A172 (cell line): ENCODE measurements around the gene ZBTB46. TPM values are rescaled to one million over a fixed set of nuclear protein-coding genes. Genes with fewer than 3 reads are reported as not detected.
A peak's percentile ranks its signal among the peaks of the same experiment; 100 is the strongest.

ENCODE experiments used
- DNase-seq: peaks from one replicate; pipeline ENCODE4 v3.0.0-alpha.2; 2015; ENCODE audit warnings: low spot score
- total RNA-seq: library from RNA; depleted of rRNA; stranded (reverse); fragments of >200 nt; shearing (Covaris generic); gene quantifications from 2 replicates; pipeline ENCODE4 v1.2.3, GENCODE V29; 2014

ZBTB46 gene
- total RNA-seq, 1 experiment from 2014 or later: 6.8 TPM

DNA sequence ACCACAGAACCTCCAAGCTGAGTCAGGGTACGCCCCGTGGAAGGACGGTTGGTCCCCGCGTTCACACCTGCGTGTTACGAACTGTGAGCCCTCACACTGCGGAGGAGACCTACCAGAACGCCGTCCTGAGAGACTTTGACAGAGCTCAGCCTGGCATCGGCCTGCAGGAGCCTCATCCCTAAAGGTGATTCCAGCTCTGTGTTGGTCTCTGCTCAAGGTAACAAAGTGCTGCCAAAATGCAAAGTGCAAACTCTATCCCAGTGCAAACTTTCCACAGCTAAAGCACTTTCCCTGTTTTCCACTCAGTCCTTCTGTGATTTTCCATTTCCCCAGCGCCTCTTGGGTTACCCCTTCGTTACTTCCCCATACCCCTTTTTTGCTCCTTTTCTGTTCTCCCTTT lies 8.6 kb upstream of the ZBTB46 start:
- DNase-seq: no peak

GRCh38 chr20:63837479-63837878 lies 6.4 kb upstream of the ZBTB46 start:
- no peak for DNase-seq

GRCh38 chr20:63836458-63837344 lies 5.6 kb upstream of the ZBTB46 start:
- DNase-seq: no peak

GRCh38 chr20:63835021-63835858 lies 4.2 kb upstream of the ZBTB46 start:
- peak; percentile 100 for DNase-seq

GRCh38 chr20:63834491-63834880 lies 3.4 kb upstream of the ZBTB46 start:
- no peak for DNase-seq

DNA sequence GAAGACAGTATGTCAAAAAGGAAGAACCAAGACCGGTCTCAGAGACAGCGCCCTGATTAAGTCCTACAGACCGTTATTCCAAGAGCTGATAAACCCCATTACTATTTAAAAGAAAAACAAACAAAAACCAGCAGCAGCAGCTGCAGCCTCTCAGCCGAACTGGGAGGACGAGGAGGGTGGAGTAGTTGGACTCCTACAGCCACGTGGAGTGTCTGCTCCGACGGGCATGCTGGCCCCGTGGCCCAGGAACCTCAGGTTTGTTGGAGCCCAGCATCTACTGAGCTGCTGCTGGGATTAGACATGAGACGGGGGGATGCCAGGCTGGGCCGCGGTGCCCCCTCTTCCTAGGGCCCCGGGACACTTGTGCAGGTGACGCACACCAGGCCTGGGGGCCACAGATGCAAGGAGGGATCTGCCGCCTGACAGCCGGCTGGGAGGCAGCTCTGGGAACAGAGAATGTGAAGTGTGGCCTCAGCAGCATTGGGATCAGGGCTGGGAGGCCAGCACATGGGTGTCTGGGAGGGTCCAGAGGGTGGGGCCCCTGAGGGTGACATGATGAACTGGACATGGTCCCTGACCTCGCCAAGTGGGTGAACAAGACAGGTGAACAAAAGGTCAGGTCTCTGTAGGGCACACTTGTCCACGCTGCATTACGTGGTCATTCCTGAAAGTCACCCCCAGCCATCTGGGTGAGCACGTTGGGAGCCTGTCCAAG lies 2.9 kb upstream of the ZBTB46 start:
- no peak for DNase-seq

DNA sequence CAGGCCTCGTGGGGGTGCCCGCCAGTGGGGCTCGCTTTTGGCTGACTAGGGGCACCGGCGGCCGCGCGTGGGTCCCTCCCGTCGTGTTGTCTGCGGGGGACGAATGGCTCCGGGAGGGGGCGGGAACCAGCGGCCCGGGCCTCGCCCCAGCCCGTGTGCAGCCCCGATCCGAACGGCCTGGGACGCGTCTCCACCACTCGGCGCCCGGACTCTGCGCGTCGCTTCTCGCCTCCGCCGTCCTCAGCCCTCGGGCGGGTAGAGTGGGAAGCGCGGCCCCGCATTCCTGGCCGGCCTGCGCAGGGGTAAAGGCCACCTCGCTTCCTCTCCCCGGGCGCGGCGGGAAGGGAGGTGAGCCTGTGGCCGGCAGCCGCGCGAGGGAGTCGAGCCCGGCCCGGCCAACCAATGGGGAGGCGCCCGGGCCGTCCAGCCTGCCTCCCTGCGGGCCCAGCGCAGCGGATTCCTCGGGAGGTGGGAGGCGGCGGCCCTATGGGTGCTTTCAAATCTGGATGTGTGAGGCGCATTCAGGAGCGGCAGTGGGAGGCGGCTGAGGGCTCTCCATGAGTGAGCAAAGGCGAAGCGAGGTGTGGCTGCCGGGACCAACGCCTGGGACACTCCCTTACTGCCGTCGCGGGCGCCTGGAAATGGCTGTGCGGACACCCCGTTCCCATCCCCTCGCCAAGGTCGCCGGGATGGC lies 1.1 kb upstream of the ZBTB46 start:
- no peak for DNase-seq

DNA sequence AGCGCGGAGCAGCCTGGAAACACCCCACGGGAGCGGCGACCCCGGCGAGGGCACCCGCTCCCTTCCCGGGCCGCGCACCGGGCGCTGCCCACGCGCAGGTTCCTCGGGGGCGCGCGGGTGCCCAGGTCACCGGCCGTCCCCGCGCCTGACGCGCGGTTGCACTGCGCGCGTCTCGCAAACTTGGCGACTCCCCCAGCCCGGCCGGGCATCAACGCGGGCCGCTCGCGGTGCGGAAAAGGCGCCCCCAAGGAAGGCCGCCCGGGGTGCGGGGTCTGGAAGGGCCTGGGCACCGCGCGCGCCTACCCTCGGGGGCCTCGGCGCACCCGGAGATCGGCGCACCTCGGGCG lies 555 bp upstream of the ZBTB46 start:
- no peak for DNase-seq

GRCh38 chr20:63829945-63830835 lies 874 bp downstream of the ZBTB46 start:
- no peak for DNase-seq

GRCh38 chr20:63829603-63829944 lies 1.5 kb downstream of the ZBTB46 start:
- DNase-seq: no peak

GRCh38 chr20:63828951-63829350 lies 2.1 kb downstream of the ZBTB46 start:
- DNase-seq: no peak

DNA sequence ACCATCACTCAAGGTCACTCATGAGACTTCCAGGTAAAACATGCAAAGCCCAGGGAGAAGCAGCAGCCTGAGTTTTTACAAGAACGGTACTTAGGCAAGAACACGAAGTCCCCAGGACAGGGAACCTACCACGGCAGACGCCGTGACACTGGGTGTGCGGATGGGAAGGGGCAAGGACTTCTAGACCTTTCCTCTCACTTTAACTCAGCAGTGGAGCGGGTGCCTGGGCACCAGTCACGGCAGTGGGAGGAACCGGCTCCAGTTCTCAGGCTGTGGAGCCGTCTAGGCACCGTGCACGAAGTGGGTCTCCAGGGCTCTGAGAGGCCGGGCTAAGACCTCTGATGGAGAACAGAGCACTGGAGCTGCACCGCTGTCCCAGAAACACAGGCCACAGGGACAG lies 2.5 kb downstream of the ZBTB46 start:
- no peak for DNase-seq

DNA sequence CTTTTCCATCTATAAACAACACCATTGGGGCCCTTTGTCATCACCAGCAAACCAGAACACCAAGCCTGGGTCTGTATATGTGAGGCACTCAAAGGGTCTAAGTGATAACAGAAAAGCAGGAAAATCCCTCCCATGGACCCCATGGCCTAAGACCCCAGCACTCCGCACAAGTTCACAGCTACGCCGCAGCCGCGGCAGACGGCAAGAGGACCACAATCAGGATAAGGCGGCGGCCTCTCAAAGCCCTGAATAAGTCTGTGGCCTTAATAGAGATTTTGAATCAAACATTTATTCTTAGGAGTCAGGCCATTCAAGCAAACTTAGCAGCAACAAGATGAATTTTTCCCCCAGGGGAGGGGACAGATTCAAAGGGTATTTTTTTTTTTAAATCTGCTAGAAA lies 2.9 kb downstream of the ZBTB46 start:
- no peak for DNase-seq

DNA sequence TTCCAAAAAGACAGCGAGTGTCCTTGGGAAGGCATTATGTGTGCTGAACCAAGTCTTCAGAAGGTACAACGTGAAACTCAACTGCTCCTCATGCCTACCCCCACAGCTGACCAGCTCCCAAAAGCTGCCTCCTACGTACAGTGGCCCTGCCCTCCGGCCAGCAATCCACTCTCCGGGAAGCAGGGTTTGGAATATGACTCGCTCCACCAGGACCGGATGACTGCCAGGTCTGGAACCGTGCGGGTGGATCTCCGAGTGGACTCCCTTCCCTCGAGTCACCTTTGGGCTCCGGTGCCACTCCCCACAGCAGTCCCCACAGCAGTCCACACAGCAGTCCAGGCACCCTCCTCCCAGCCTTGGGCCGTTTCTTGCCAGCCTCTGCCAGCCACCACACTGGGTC lies 4.3 kb downstream of the ZBTB46 start:
- peak; percentile 46 for DNase-seq

DNA sequence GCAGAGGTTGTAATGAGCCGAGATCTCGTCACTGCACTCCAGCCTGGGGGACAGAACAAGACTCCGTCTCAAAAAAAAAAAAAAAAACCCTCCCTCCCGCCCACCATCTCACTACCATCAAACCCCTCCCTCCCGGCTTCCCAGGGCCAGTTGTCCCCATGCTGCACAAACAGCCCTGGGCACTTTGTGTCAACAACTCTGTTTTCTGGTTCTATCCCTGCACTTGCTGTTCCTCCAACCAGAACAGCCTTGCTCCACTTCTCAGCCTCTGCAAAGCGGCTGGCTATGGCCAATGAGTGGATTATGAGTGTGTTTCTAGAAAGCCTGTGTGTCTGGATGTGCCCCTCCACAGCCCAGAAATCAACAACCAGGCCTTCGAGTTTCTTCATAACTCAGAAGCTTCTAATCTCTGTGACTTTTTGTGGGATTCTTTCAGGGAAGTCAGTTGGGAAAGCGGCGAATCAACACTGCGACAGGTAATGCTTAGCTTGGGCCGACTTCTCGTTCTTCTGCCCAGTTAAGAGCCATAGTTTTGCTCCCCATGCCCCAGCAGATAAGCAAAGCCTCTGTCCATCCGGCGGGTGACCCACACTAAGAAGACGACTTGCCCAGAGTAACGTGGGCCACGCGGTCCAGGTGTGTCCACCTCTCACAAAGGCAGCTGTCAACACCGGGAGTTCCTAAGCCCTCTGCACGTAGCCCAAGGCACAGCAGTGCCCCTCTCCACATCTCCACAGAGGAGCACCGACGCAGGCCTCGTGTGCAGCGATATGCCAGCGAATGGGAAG lies 5.5 kb downstream of the ZBTB46 start:
- no peak for DNase-seq

DNA sequence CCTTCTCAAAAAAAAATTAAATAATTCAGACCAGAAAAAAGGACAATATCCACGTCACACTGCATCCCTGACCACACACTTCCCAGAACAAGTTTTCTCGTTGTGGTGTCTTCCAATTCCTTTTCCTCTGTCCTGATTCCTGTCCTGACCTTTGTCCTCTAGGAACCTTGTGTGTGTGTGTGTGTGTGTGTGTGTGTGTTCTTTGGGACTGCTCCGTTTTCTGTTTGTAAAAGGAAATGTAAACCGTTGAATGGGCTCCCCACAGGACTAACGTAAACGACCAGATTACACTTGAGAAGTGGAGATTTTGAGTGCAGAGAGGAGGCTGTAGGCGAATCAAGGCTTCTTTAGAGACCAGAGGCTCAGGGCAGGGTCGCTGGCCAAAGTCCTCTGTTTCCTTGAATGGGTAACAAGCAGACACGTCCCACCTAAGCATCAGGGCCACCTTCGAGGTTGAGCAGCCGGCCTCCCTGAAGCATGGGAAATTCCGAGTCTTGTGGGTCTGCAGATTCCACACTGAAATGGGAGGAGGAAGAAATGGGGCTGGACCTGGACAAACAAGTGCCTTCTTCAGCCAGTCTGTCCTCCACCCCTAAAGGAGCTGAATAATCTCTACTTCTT lies 7.3 kb downstream of the ZBTB46 start:
- DNase-seq: no peak

GRCh38 chr20:63822276-63822696 lies 8.8 kb downstream of the ZBTB46 start:
- DNase-seq: no peak

DNA sequence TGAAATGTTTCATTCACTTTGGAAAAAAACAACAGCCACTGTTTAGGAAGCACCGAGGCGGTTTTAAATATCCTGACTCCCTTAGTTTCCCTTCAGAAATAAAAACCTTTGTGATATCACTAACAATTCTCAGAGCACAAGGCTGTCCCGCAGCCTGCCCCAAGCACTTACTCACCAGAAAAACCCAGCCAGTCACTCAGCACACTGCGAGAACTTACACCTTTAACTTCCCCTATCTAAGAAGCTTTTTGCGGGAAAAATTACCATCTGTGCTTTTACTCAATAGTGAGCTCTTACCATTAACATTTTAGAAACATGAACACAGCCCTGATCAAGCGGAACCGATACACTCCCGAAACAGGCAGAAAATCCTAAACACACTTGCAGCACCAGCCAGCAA lies 9.3 kb downstream of the ZBTB46 start:
- no peak for DNase-seq

GRCh38 chr20:63819224-63819921 lies 11.7 kb downstream of the ZBTB46 start:
- DNase-seq: no peak
